ENCODE results near the gene DNAH9.

The DNAH9 gene

GRCh38 chr17:11780621-11781020 lies 182.4 kb downstream of the DNAH9 start:
- no peak for DNase-seq

GRCh38 chr17:11786711-11787438 lies 188.6 kb downstream of the DNAH9 start:
- no peak for DNase-seq

DNA sequence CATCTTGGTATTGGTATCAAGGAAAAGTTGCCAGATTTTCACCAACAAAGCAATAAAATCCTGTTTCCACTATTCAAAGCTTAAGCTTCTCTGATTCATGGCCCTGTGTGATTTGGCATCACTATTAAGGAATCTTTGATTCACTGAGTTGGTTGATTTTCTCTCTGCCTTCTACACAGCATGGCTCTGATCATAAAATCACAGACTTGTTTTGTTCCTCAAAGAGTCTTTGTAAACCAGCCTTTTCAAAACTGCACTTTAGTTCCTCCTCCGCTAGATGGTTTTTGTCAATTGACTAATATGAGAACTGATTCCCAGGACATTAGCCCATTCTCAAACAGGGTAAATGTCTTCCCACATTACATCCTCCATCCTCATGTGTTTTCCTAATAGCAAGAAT lies 197.6 kb downstream of the DNAH9 start:
- DNase-seq: no peak

DNA sequence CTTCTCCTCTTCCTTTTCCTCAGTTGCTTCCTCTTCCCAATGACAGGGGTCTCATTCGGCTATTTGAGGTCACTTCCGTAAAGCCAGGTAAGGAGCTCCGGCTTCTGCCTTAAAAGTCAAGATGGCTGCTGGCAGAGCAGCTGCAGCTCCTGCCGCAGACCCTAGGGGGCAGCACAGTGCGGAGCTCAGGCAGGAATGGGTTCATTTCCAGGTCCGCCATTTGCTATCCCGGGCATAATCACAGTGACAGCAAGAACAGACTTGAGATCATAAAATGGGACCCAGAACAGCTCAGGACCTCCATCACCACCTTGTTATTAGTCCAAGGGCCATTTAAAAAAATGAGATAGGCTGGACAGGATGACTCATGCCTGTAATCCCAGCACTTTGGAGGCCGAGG lies 199.5 kb downstream of the DNAH9 start:
- no peak for DNase-seq

DNA sequence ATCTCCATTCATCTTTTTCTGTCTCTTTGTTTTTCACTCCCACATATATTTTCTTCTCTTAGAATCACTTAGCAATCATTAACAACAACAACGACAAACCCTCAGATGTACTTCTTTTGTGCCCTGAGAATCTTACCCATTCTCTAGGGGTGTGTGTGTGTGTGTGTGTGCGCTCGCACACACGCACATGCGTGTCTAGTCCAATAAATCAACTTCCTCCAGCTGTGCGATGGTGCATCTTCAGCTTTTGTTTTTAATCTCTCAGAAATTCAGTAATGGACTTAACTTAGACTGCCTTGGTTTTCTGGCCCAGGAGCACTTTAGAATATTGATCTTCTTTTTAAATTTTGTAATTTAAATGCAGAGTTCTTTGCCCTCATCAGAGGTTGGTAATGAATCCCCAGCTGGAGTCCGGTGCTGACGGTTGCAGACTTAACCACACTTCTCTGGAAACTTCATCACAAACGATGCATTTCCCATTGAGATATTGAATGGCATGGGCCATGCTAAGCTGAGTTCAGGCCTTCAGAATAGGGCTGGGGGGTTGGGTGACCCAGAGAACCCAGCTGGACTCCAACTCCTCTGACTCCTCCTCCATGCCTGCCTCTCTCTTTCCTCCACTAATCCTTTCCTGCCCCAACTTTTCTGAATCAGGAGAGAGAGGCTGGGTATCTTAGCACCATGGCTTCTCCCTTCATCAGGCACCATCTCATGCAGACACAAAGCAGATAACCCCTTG lies 205.1 kb downstream of the DNAH9 start:
- no peak for DNase-seq

GRCh38 chr17:11805138-11805537 lies 206.9 kb downstream of the DNAH9 start:
- DNase-seq: no peak

- no peak for DNase-seq
These were observed 207.7 kb downstream of the DNAH9 start for GRCh38 chr17:11805952-11806351.

DNA sequence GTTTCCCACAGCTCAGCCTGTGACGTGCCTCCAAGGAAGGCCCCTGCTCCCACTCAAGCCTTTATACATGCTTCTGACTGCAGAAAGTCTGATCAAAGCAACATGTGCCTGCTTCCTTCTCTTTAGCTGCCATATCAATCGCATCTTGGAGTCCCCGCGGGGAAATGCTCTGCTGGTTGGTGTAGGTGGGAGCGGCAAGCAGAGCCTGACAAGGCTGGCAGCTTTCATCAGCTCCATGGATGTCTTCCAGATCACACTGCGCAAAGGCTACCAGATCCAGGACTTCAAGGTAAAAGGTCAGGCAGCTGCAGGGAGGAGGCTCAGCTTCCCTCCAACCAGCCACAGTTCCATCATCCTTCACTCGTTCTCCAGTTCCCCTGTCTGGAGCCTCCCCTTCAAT lies 209.3 kb downstream of the DNAH9 start:
- DNase-seq: no peak

DNA sequence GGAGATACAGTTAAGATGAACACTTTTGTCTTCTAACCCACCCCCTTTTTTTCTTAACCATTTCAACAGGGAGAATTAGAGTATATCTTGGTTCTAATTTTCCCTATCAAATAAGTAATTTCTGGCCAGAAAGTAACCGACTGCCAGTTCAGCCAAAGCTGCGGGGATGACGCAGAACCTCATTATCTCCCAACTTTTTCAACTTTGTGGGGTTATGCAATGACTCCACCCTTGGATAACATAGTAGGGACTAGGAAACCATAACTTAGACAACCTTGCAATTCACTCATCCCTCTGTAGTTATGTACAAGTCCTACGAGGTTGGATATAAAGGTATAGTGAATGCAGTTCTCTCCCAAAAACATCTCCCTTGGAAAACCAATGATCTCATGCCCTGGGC lies 215.0 kb downstream of the DNAH9 start:
- no peak for DNase-seq

GRCh38 chr17:11813871-11814270 lies 215.6 kb downstream of the DNAH9 start:
- no peak for DNase-seq

- no peak for DNase-seq
These were observed 216.5 kb downstream of the DNAH9 start for GRCh38 chr17:11814655-11815262.

DNA sequence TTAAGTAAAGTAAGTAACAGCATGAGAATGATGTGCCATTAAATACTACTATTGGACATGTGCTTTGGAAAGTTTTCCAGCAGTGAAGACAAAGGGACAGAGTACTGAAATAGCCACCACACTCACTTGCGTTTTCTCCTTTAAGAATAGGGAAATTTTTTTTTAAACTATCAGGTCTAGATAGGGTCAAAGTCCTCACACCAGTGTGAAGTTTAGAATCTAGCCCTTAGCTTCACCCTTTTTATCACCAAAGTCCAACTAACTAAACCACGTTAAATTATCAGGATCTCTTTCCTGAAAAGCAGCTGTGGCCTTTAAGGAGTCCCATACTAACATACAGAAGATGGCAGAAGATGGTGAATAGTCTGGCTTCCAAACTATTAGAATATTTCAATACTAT lies 218.1 kb downstream of the DNAH9 start:
- no peak for DNase-seq

DNA sequence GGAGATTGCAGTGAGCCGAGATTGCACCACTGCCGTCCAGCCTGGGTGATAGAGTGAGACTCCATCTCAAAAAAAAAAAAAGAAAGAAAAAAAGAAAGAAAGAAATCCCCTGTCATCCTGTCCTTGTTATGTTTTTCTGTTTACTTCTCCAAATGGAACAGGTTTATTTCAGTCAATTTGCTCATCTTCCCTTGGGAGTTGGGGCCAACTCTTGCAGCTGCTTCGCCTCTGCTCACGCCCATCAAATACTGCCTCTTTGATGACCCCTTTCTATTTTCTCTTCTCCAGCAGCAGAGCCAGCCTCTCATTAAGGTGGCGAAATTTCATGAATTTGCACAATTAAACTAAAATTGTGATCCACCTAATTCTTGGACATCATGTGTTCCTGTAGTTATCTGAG lies 225.6 kb downstream of the DNAH9 start:
- DNase-seq: no peak

- no peak for DNase-seq
These were observed 227.4 kb downstream of the DNAH9 start for GRCh38 chr17:11825572-11826209.

GRCh38 chr17:11832401-11833137 lies 234.3 kb downstream of the DNAH9 start:
- no peak for DNase-seq

DNA sequence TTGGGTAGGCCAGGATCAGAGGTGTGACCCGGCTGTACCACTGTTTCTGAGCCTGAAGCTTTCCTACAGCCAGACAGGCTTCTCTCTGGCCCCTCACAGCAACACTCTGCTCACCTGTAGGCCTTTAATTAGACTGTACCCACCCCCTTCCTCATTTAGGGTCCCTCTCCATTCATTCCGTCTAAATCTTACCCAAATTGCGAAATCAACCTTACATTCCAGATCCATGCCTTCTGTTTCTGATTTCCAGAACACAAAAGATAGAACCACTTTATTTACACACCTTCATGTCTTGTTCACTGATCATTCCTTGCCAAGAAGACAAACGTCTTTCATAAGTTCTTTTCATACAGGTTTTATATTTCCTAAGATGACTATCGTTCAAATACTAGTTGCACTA lies 238.2 kb downstream of the DNAH9 start:
- no peak for DNase-seq

DNA sequence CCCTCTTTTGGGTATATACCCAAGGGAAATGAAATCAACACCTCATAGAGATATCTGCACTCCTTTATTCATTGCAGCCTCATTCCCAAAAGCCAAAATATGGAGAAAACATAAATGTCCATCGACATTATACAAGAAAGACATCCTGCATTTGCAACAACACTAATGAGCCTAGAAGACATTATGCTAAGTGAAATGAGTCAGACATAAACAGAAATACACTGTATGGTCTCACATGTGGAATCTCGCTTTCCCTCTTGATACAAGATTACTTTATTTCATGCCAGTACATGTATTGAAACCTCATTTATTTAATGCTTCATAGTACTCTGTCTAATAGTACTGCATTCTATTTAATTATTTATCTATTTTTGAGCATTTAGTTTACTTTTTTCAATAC lies 241.8 kb downstream of the DNAH9 start:
- no peak for DNase-seq

GRCh38 chr17:11840831-11841230 lies 242.6 kb downstream of the DNAH9 start:
- DNase-seq: no peak

DNA sequence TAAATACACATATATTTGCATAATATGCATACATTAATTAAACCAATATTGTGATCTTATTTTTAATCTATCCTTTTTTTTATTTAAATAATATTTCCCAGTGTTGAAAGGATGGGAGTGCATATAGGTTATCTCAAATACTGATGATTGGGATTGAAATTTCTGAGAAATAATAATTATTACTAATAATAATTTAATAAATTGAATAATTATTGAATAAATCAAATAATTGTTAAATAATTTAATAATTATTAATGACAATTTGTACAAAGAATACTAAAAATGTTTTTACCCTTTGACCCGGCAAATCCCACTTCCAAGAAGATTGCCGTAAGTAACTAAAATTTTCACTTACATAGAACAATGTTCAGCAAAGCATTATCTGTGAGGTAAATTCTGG lies 250.1 kb downstream of the DNAH9 start:
- DNase-seq: no peak

DNA sequence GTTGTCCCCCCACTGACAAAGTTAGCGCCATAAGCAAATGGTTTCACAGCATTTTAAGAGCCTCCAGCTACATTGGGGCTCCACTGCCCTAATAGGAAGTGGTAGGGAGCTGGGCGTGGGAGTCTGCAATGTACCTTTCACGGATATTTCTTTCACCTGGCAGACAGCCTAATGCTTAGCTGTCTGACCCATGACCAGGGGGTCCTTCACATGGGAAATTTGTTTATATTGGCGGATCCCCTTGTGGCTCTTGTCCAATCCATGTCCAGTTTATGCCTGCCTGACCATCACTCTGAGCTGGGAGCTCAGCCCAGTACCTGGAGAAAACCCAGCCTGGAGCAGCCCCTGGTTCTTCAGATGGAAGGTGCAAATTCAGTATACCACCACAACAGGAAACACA lies 254.0 kb downstream of the DNAH9 start:
- no peak for DNase-seq

- no peak for DNase-seq
These were observed 254.6 kb downstream of the DNAH9 start for GRCh38 chr17:11852912-11853311.

DNA sequence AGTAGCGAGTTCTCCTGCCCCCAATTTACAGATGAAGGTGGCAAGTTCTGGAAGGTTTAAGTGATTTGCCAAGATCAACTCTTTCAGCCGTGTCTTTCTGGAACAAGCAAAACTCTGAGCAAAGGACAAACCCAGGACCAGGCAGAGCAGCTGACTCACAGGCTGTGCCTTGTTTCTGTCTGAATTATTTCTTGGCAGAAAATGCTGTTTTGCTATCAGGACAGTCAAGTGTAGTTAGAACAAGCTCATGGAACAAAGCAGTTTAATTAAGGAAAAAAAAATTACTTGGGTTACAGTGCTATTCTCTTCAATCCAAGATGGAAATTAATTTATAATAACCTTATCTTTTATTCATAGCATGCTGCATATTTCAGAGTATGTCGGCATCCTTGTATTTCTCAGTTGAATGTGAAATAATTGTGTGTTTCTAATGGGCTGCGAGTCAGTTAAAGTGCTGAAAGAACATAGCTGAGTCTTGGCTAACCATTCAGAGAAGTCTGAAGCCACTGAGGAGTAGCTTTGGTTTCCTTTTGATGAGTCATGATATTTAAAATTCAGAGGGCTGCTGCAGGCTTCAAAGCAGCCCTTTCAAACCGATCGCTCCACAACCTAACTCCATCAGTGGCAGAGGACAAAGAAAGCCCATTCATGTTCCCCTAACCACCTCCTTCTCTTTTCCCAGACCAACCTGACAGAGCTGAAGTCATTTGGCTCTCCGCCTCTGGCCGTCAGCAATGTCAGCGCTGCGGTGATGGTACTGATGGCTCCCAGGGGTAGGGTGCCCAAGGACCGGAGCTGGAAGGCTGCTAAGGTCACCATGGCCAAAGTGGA lies 255.3 kb downstream of the DNAH9 start:
- DNase-seq: no peak
